ENCODE results near the gene ADCY1.
"Not testable (repeated sequence)": the region's sequence is repeated elsewhere in the genome, so short reads cannot be mapped to it uniquely, and the experiment has no call there.

The ADCY1 gene

GRCh38 chr7:45712872-45713668, 138.9 kb downstream of the ADCY1 start:
- no peak for DNase-seq (ENCODE audit: low read depth)

GRCh38 chr7:45713669-45714520, 139.7 kb downstream of the ADCY1 start:
- no peak for DNase-seq (ENCODE audit: low read depth)

- no peak for DNase-seq (ENCODE audit: low read depth)
These were observed 140.3 kb downstream of the ADCY1 start for GRCh38 chr7:45714521-45714820.

GRCh38 chr7:45715471-45716352, 141.5 kb downstream of the ADCY1 start:
- DNase-seq (ENCODE audit: low read depth): no peak

- DNase-seq (ENCODE audit: low read depth): no peak
These were observed 142.4 kb downstream of the ADCY1 start for GRCh38 chr7:45716380-45717203.

GRCh38 chr7:45717537-45718235, 143.5 kb downstream of the ADCY1 start:
- no peak for DNase-seq (ENCODE audit: low read depth)

GRCh38 chr7:45718464-45719330, 144.5 kb downstream of the ADCY1 start:
- DNase-seq (ENCODE audit: low read depth): peak; percentile 71

GRCh38 chr7:45720989-45721388, 146.8 kb downstream of the ADCY1 start:
- no peak for DNase-seq (ENCODE audit: low read depth)

- DNase-seq (ENCODE audit: low read depth): no peak
These were observed 147.8 kb downstream of the ADCY1 start for GRCh38 chr7:45721686-45722598.

- DNase-seq (ENCODE audit: low read depth): not testable (repeated sequence)
These were observed 151.1 kb downstream of the ADCY1 start for GRCh38 chr7:45725231-45725630.

- DNase-seq (ENCODE audit: low read depth): no peak
These were observed 152.7 kb downstream of the ADCY1 start for GRCh38 chr7:45726883-45727282.

- peak; percentile 85 for DNase-seq (ENCODE audit: low read depth)
These were observed 157.7 kb downstream of the ADCY1 start for GRCh38 chr7:45731692-45732443.

- DNase-seq (ENCODE audit: low read depth): not testable (repeated sequence)
These were observed 164.8 kb downstream of the ADCY1 start for GRCh38 chr7:45738920-45739319.

GRCh38 chr7:45740573-45740972, 166.4 kb downstream of the ADCY1 start:
- DNase-seq (ENCODE audit: low read depth): not testable (repeated sequence)

- peak; percentile 38 for DNase-seq (ENCODE audit: low read depth)
These were observed 174.8 kb downstream of the ADCY1 start for GRCh38 chr7:45748976-45749375.

GRCh38 chr7:45751352-45751751, 177.2 kb downstream of the ADCY1 start:
- not testable (repeated sequence) for DNase-seq (ENCODE audit: low read depth)

GRCh38 chr7:45756333-45756732, 182.2 kb downstream of the ADCY1 start:
- DNase-seq (ENCODE audit: low read depth): not testable (repeated sequence)

GRCh38 chr7:45756757-45757156, 182.6 kb downstream of the ADCY1 start:
- DNase-seq (ENCODE audit: low read depth): peak; percentile 9
